HepG2 (cell line): ENCODE data around the gene ABCA2. TPM values are rescaled to one million over a fixed set of nuclear protein-coding genes. Genes with fewer than 3 reads are reported as not detected.

Experiments
- ARNT ChIP-seq: fragments of 450-650 bp; IDR thresholded peaks from 2 replicates; pipeline ENCODE4 v1.6.1; 2017
- ASH2L ChIP-seq: fragments of 300-600, 200-600 bp; sonication (generic); IDR thresholded peaks from 2 replicates; pipeline ENCODE4 v1.7.0; 2017; ENCODE audit warnings: low read depth, mild to moderate bottlenecking, moderate library complexity, mixed read lengths, low read length; ENCODE audit not compliant: insufficient read length
- CREBL2 ChIP-seq: sonication (generic); formaldehyde crosslinking; IDR thresholded peaks from 2 replicates; pipeline ENCODE4 v1.8.1; 2023; ENCODE audit warnings: missing genetic modification reagents, mild to moderate bottlenecking, borderline replicate concordance
- FOXK1 ChIP-seq: sonication (generic); formaldehyde crosslinking; IDR thresholded peaks from 2 replicates; pipeline ENCODE4 v1.4.0; 2020; ENCODE audit warnings: low read depth, missing genetic modification reagents, borderline replicate concordance
- HOXA3 ChIP-seq: sonication (generic); formaldehyde crosslinking; IDR thresholded peaks from 2 replicates; pipeline ENCODE4 v1.5.0; 2020; ENCODE audit warnings: missing genetic modification reagents
- HOXA9 ChIP-seq: sonication (generic); formaldehyde crosslinking; IDR thresholded peaks from 2 replicates; pipeline ENCODE4 v1.8.1; 2022; ENCODE audit warnings: missing genetic modification reagents, mild to moderate bottlenecking, moderate library complexity, borderline replicate concordance
- KDM5B ChIP-seq: sonication (generic); formaldehyde crosslinking; IDR thresholded peaks from 2 replicates; pipeline ENCODE4 v1.4.0; 2020; ENCODE audit warnings: missing genetic modification reagents, mild to moderate bottlenecking, borderline replicate concordance
- KLF11 ChIP-seq: IDR thresholded peaks from 2 replicates; pipeline ENCODE4 v1.6.1; 2016; ENCODE audit warnings: missing compliant biosample characterization
- PITX1 ChIP-seq: sonication (generic); formaldehyde crosslinking; IDR thresholded peaks from 2 replicates; pipeline ENCODE4 v1.5.1; 2020; ENCODE audit warnings: mild to moderate bottlenecking, missing genetic modification reagents
- REPIN1 ChIP-seq: sonication (generic); formaldehyde crosslinking; IDR thresholded peaks from 2 replicates; pipeline ENCODE4 v1.8.0; 2022; ENCODE audit warnings: missing genetic modification reagents, low read depth, mild to moderate bottlenecking, borderline replicate concordance
- SPEN ChIP-seq: sonication (generic); formaldehyde crosslinking; IDR thresholded peaks from 2 replicates; pipeline ENCODE4 v1.5.1; 2020; ENCODE audit warnings: low read depth, mild to moderate bottlenecking, missing genetic modification reagents
- SYNCRIP ChIP-seq: fragments of 200-400 bp; formaldehyde crosslinking; IDR thresholded peaks from 2 replicates; pipeline ENCODE4 v1.6.1; 2018; ENCODE audit warnings: mild to moderate bottlenecking, low read depth, low read length; ENCODE audit not compliant: insufficient read depth
- TBX2 ChIP-seq: sonication (generic); formaldehyde crosslinking; IDR thresholded peaks from 2 replicates; pipeline ENCODE4 v1.5.0; 2020; ENCODE audit warnings: missing genetic modification reagents, mild to moderate bottlenecking, borderline replicate concordance
- TEAD2 ChIP-seq: sonication (generic); formaldehyde crosslinking; IDR thresholded peaks from 2 replicates; pipeline ENCODE4 v1.9.0; 2021; ENCODE audit warnings: missing genetic modification reagents
- TFDP1 ChIP-seq: IDR thresholded peaks from 2 replicates; pipeline ENCODE4 v1.6.1; 2016; ENCODE audit warnings: missing compliant biosample characterization, missing genetic modification reagents, borderline replicate concordance
- XBP1 ChIP-seq: sonication (generic); formaldehyde crosslinking; IDR thresholded peaks from 2 replicates; pipeline ENCODE4 v1.5.0; 2020; ENCODE audit warnings: missing genetic modification reagents
- ZBTB21 ChIP-seq: sonication (generic); formaldehyde crosslinking; IDR thresholded peaks from 2 replicates; pipeline ENCODE4 v1.4.0; 2020; ENCODE audit warnings: missing genetic modification reagents
- ZBTB38 ChIP-seq: sonication (generic); formaldehyde crosslinking; IDR thresholded peaks from 2 replicates; pipeline ENCODE4 v1.5.1; 2020; ENCODE audit warnings: mild to moderate bottlenecking, missing genetic modification reagents
- ZNF138 ChIP-seq: sonication (generic); formaldehyde crosslinking; IDR thresholded peaks from 2 replicates; pipeline ENCODE4 v1.5.0; 2020; ENCODE audit warnings: mild to moderate bottlenecking, low read depth, missing genetic modification reagents
- ZNF264 ChIP-seq: sonication (generic); formaldehyde crosslinking; IDR thresholded peaks from 2 replicates; pipeline ENCODE4 v1.4.0; 2020; ENCODE audit warnings: missing genetic modification reagents
- ZNF292 ChIP-seq: sonication (generic); formaldehyde crosslinking; IDR thresholded peaks from 2 replicates; pipeline ENCODE4 v1.8.1; 2022; ENCODE audit warnings: mild to moderate bottlenecking, low read depth, missing genetic modification reagents, borderline replicate concordance
- ZNF326 ChIP-seq: sonication (generic); formaldehyde crosslinking; IDR thresholded peaks from 2 replicates; pipeline ENCODE4 v1.4.0; 2020; ENCODE audit warnings: missing genetic modification reagents, borderline replicate concordance
- ZNF451 ChIP-seq: sonication (generic); formaldehyde crosslinking; IDR thresholded peaks from 2 replicates; pipeline ENCODE4 v1.5.0; 2020; ENCODE audit warnings: mild to moderate bottlenecking, missing genetic modification reagents
- ZNF484 ChIP-seq: sonication (generic); formaldehyde crosslinking; IDR thresholded peaks from 2 replicates; pipeline ENCODE4 v1.5.1; 2020; ENCODE audit warnings: mild to moderate bottlenecking, low read depth, missing genetic modification reagents, borderline replicate concordance
- ZNF547 ChIP-seq: sonication (generic); formaldehyde crosslinking; IDR thresholded peaks from 2 replicates; pipeline ENCODE4 v1.5.1; 2020; ENCODE audit warnings: mild to moderate bottlenecking, missing genetic modification reagents
- ZNF605 ChIP-seq: sonication (generic); formaldehyde crosslinking; IDR thresholded peaks from 2 replicates; pipeline ENCODE4 v1.8.0; 2022; ENCODE audit warnings: mild to moderate bottlenecking, missing genetic modification reagents
- ZNF704 ChIP-seq: sonication (generic); formaldehyde crosslinking; IDR thresholded peaks from 2 replicates; pipeline ENCODE4 v1.8.1; 2023; ENCODE audit warnings: mild to moderate bottlenecking, inconsistent platforms, moderate library complexity, missing genetic modification reagents, borderline replicate concordance
- ZNF713 ChIP-seq: sonication (generic); formaldehyde crosslinking; IDR thresholded peaks from 2 replicates; pipeline ENCODE4 v1.4.0; 2020; ENCODE audit warnings: mild to moderate bottlenecking, missing genetic modification reagents
- ZNF737 ChIP-seq: sonication (generic); formaldehyde crosslinking; IDR thresholded peaks from 2 replicates; pipeline ENCODE4 v1.5.0; 2020; ENCODE audit warnings: missing genetic modification reagents, mild to moderate bottlenecking, borderline replicate concordance
- polyA plus RNA-seq, 8 experiments: library from polyadenylated mRNA; depleted of rRNA in 3 of 8; stranded (reverse) in 7 of 8; unstranded in 1 of 8; fragments of >200 nt; fragmentation: Illumina TruSeq in 4 of 8; extraction: Trizol in 4 of 8; gene quantifications; 2 replicates each; pipeline versions ENCODE4 v1.2.1 to v1.2.3, GENCODE V29; 2011 to 2016; ENCODE audit warnings: low read depth in 4 of 8, missing spikeins in 1 of 8, mixed read lengths in 1 of 8; ENCODE audit not compliant: insufficient read depth in 1 of 8
- total RNA-seq, 5 experiments: library from RNA; depleted of rRNA; stranded (reverse); fragments of >200 nt; fragmentation: Illumina TruSeq; extraction: Trizol; gene quantifications; 2 replicates each; pipeline ENCODE4 v1.2.3, GENCODE V29; 2016; ENCODE audit warnings: low read depth in 1 of 5

Gene ABCA2
- total and polyA plus RNA-seq, 2 of the 13 experiments (the other 11 are each of a cell fraction or from before 2014, with no cell fraction given), result 2.9 to 19.2 TPM

- peak; percentile 72; the same call in 1 of the 2 replicates for TF ChIP-seq TFDP1 (CRISPR knock-in tag)
- no peak for TF ChIP-seq XBP1
- TF ChIP-seq ZNF264 (CRISPR knock-in tag), result peak; percentile 43; the same call in 1 of the 2 replicates
- no peak for TF ChIP-seq REPIN1 (CRISPR knock-in tag)
- no peak for TF ChIP-seq HOXA9
- no peak for TF ChIP-seq ZNF713
- TF ChIP-seq ZNF292 (CRISPR knock-in tag), result 0 out of 2 replicates have a peak, but pooled peaks have one; percentile 21
- no peak for TF ChIP-seq ZNF605
- peak; percentile 46; the same call in 1 of the 2 replicates for TF ChIP-seq ZNF547 (CRISPR knock-in tag)
- TF ChIP-seq PITX1 (CRISPR knock-in tag), result peak; percentile 38; the same call in 1 of the 2 replicates
- peak; percentile 89; the same call in 1 of the 2 replicates for TF ChIP-seq SPEN (CRISPR knock-in tag)
- TF ChIP-seq ZBTB38 (CRISPR knock-in tag), result peak; percentile 51; the same call in 1 of the 2 replicates
- no peak for TF ChIP-seq ZNF326
- no peak for TF ChIP-seq ZNF737 (CRISPR knock-in tag)
- no peak for TF ChIP-seq ASH2L
- no peak for TF ChIP-seq ZNF451 (CRISPR knock-in tag)
- no peak for TF ChIP-seq ZBTB21 (CRISPR knock-in tag)
- TF ChIP-seq ZNF484, result no peak
- no peak for TF ChIP-seq SYNCRIP
- 0 out of 2 replicates have a peak, but pooled peaks have one; percentile 46 for TF ChIP-seq HOXA3 (CRISPR knock-in tag)
- TF ChIP-seq KDM5B (CRISPR knock-in tag), result no peak
- TF ChIP-seq CREBL2 (CRISPR knock-in tag), result no peak
- no peak for TF ChIP-seq ZNF704 (CRISPR knock-in tag)
- no peak for TF ChIP-seq ZNF138 (CRISPR knock-in tag)
- no peak for TF ChIP-seq FOXK1
- no peak for TF ChIP-seq ARNT
- no peak for TF ChIP-seq KLF11 (CRISPR knock-in tag)
- no peak for TF ChIP-seq TEAD2 (CRISPR knock-in tag)
- peak; percentile 48; the same call in 1 of the 2 replicates for TF ChIP-seq TBX2 (CRISPR knock-in tag)
Measured at GRCh38 chr9:137073992-137074399, 46.0 kb upstream of the ABCA2 start (continued).
